Measurements from ENCODE around the gene RNF214.
"Not testable (repeated sequence)": the region's sequence is repeated elsewhere in the genome, so short reads cannot be mapped to it uniquely, and the experiment has no call there.

The RNF214 gene

GRCh38 chr11:117232092-117232878 lies at the start of gene RNF214:
Gene RNF214 (plus strand): TSS chr11:117232671. CDS start chr11:117234273, 1,602 bp downstream.
- peak; percentile 88 to 89 for DNase-seq

GRCh38 chr11:117183178-117183577 lies 49.3 kb upstream of the RNF214 start:
- DNase-seq, result not testable (repeated sequence)

- peak; percentile 6 to 10 for DNase-seq
Measured at GRCh38 chr11:117183724-117184349, 48.6 kb upstream of the RNF214 start.

DNA sequence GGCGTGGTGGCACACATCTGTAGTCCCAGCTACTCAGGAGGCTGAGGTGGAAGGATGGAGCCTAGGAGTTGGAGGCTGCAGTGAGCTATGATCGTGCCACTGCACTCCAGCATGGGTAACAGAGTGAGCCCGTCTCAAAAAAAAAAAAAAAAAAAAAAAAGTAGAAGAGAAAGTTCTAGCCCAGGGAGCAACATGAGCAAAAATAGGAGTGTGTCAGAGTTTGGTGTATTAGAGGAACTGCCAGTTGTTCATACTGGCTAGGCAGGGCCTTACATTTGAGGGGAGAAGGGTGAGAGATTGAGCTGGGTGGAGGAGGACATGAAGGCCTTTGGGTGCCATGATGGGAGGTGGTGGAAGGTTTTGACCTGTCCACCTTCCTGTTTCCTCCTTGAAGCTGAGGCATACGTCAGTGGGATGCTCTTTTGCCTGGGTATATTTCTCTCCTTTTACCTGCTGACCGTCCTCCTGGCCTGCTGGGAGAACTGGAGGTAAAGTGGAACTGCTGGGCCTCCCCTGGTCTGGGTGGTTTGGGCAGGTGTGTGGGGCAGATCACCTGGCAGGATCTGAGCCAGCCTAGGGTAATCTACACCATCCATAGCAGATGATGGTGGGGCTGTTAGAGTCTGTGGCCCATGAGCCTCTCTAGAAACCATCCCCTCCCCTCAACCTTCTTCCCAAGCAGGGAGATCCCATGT lies 46.6 kb upstream of the RNF214 start:
- DNase-seq, result no peak

GRCh38 chr11:117186431-117186761 lies 46.1 kb upstream of the RNF214 start:
- no peak for DNase-seq

DNA sequence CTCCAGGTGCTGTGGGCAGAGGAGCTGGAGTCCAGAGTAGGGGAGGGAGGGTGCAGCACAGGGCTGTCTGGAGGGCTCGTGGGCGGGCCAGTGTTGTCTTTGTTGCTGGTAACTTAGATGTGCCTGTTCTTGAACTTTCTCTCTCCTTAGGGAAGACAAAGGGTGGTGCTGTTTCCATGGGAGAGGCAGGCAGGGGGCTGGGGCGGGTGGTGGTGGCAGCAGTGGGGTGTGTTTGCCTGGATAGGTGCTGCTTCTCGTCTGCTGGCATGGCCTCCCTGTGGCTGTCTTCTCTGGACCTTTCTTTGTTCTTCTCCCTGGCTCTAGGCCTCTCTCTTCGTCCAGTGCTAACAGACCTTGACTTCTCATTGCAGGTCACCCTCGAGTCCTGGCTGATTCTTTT lies 45.5 kb upstream of the RNF214 start:
- DNase-seq, result no peak

- DNase-seq, result no peak
Measured at GRCh38 chr11:117187428-117187798, 45.1 kb upstream of the RNF214 start.

DNA sequence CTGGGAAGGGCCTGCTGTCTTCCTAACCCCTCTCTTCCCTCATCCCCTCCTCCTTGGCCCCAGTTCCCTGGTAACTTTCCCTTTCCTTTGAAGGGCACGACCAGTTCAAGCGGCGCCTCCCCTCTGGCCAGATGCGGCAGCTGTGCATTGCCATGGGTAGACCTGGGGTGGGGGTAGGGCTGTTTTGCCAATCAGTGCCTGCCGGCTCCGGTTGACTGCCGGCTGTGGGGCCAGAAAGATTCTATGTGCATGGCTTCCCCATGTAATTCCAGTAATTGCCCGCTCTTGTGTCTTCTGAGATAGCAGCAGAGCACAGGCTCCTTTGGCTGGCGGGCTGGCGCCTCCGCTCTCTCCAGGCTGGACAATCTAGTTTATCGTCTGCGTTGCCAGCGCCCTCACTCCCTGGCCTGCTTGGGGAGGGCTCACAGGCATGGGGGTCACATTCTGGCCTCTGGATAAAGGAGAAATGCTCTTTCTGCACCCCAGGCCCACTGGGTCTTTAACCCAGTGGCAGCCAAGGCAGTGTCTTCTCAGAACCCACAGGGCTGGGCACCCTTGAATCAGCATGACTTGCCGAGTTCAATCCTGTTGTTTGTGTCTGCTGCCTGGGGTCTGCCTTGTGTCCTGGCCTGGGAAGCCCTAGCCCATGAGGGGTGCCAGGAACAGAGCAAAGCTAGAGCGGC lies 44.5 kb upstream of the RNF214 start:
- no peak for DNase-seq

- no peak for DNase-seq
Measured at GRCh38 chr11:117188620-117189081, 43.8 kb upstream of the RNF214 start.

GRCh38 chr11:117189191-117189940 lies 43.1 kb upstream of the RNF214 start:
- DNase-seq, result no peak

- DNase-seq, result no peak
Measured at GRCh38 chr11:117189941-117190544, 42.4 kb upstream of the RNF214 start.

DNA sequence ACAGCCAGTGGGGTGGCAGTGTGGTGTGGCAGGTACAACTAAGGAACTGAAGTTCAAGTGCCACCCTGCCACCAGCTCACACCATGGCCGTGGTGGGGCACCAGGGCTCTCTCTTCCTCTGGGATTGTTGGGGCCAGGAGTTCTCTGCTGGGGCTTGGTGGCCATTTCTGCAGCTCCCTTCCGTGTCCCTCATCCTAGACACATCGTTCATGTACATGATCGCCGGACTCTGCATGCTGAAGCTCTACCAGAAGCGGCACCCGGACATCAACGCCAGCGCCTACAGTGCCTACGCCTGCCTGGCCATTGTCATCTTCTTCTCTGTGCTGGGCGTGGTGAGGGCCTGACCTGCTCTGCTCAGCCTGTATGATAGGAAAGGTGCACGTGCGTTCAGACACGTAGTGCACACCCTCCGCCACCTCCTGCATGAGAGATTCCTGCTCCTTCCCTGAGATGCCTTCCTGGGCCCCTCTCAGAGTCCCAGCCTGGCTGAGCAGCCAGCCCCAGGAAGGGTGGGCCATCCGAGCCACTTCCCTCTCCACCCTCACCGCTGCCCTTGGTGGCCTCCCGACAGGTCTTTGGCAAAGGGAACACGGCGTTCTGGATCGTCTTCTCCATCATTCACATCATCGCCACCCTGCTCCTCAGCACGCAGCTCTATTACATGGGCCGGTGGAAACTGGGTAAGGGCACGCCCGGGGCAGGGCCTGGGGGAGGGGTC lies 40.6 kb upstream of the RNF214 start:
- DNase-seq, result no peak

GRCh38 chr11:117192401-117192875 lies 40.0 kb upstream of the RNF214 start:
- DNase-seq, result no peak

GRCh38 chr11:117193130-117194020 lies 39.1 kb upstream of the RNF214 start:
- no peak for DNase-seq

DNA sequence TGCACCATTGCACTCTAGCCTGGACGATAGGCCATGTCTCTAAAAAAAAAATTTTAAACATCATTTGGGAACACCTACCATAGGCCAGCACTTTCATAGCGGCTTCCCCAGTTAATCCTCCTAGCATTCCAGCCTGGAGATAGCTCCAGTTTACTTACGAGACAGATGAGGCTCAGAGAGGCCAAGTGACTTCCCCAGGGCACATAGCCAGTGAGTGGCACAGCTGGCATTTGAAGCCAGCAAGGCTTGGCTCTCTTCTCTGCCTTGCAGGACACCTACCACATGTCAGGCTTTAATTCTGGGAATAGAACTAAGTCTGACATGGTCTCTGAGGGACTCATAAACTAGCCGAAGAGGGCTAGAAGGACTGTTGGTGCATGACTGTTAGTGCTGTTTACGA lies 38.2 kb upstream of the RNF214 start:
- no peak for DNase-seq

GRCh38 chr11:117195258-117195657 lies 37.2 kb upstream of the RNF214 start:
- no peak for DNase-seq

DNA sequence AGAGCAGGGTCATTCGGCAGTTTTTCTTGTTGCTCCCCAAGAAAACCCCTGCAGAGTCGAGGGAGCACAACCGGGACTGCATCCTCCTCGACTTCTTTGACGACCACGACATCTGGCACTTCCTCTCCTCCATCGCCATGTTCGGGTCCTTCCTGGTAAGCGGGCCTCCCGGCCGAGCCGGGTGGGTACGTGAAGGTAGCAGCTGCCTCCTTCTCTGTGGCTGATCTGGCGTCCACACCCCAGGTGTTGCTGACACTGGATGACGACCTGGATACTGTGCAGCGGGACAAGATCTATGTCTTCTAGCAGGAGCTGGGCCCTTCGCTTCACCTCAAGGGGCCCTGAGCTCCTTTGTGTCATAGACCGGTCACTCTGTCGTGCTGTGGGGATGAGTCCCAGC lies 36.7 kb upstream of the RNF214 start:
- DNase-seq, result no peak

GRCh38 chr11:117197006-117197405 lies 35.5 kb upstream of the RNF214 start:
- DNase-seq, result no peak

DNA sequence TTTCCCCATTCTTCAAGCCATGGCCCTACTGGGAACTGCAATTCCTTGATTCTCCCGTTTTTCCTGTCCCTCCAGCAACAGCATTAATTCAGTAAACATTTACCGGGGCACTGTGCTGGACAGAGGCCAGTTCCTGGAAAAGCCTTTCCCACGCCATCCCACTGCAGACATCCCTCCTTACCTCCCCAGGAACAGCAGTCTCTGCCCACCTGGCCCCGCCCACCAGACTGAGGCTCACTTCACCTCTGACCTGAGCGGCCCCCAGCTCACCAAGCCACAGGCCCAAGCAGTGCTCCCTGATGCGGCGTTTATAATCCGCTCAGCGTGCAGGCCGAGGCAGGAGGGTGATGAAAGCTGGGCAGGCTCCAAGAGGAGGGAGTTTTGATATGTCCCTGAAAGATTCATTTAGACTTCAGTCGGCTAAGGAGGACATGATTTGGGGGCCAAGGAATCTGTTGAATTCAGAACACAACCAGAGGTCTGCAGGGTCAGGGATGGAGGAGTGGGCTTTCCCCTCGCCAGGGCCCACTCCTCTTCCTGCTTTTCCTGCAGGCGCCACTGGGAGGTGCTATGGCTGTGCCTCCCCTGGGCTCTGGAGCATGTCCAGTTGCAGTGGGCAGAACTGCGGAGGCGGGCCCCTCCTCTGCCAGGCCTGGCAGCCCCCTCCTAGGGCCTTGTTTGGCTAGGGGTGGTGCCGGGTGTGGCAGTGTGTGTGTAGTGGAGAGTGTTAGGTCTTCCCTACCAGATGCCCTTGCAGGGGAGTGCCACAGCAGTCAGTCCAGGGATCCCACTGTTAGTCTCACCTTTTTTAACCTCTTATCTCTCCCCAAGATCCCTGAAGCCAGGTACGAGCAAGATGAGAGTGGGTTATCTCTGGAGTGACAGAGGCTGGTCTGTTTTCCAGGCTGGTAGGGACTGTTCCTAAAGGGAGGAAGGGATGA lies 34.7 kb upstream of the RNF214 start:
- no peak for DNase-seq

All from activated T-cell treated with anti-CD3 and anti-CD28 coated beads, Interleukin-2, amount 50 U/mL, for 48 hours (primary cell).